Neural cell (in vitro differentiated cells): ENCODE results near the gene C1orf52. TPM values are rescaled to one million over a fixed set of nuclear protein-coding genes. Genes with fewer than 3 reads are reported as not detected.

Experiments used
- H2AFZ ChIP-seq: fragments of 200-600, 300-800 bp; sonication (generic), shearing (Covaris generic); 2 replicates; pipeline ENCODE4 v1.6.0; 2014; ENCODE audit warnings: low read depth, mild to moderate bottlenecking, antibody characterized with exemption, low read length, moderate library complexity
- H3F3A ChIP-seq: fragments of 200-600 bp; shearing (Covaris generic); 2 replicates; pipeline ENCODE4 v1.6.1; 2016; ENCODE audit warnings: mild to moderate bottlenecking, moderate library complexity, mixed read lengths, antibody characterized with exemption, low read length; ENCODE audit not compliant: insufficient read depth, poor library complexity, severe bottlenecking
- H3K27ac ChIP-seq: fragments of 200-600, 300-800 bp; sonication (generic), shearing (Covaris generic); 2 replicates; pipeline ENCODE4 v1.5.1; 2014; ENCODE audit warnings: mild to moderate bottlenecking, low read length, moderate library complexity
- H3K27me3 ChIP-seq: fragments of 300-800, 200-600 bp; sonication (generic), shearing (Covaris generic); 2 replicates; pipeline ENCODE4 v1.6.0; 2014; ENCODE audit warnings: mild to moderate bottlenecking, low read depth, low read length, moderate library complexity; ENCODE audit not compliant: insufficient read depth
- H3K36me3 ChIP-seq: fragments of 300-800, 200-600 bp; sonication (generic), shearing (Covaris generic); 2 replicates; pipeline ENCODE4 v1.5.1; 2014; ENCODE audit warnings: mild to moderate bottlenecking, antibody characterized with exemption, low read length, moderate library complexity; ENCODE audit not compliant: insufficient read depth
- H3K4me2 ChIP-seq: fragments of 300-800, 200-600 bp; sonication (generic), shearing (Covaris generic); 2 replicates; pipeline ENCODE4 v1.6.0; 2014; ENCODE audit warnings: mild to moderate bottlenecking, low read length
- H3K4me3 ChIP-seq: fragments of 300-800, 200-600 bp; sonication (generic), shearing (Covaris generic); 2 replicates; pipeline ENCODE4 v1.5.1; 2014; ENCODE audit warnings: mild to moderate bottlenecking, low read length, moderate library complexity
- H3K79me2 ChIP-seq: fragments of 200-600 bp; shearing (Covaris generic); replicated peaks from 2 replicates; pipeline ENCODE4 v1.6.0; 2014; ENCODE audit warnings: mild to moderate bottlenecking, low read length, moderate library complexity; ENCODE audit not compliant: insufficient read depth
- H3K9ac ChIP-seq: fragments of 300-800, 200-600 bp; sonication (generic), shearing (Covaris generic); 2 replicates; pipeline ENCODE4 v1.6.1; 2016; ENCODE audit warnings: mild to moderate bottlenecking, low read length, mixed read lengths
- H3K9me2 ChIP-seq: fragments of 200-600 bp; shearing (Covaris generic); 2 replicates; pipeline ENCODE4 v1.6.1; 2016; ENCODE audit warnings: mild to moderate bottlenecking, low read length, mixed read lengths; ENCODE audit not compliant: insufficient read depth
- H3K9me3 ChIP-seq: fragments of 200-600, 300-800 bp; sonication (generic), shearing (Covaris generic); 2 replicates; pipeline ENCODE4 v1.6.1; 2016; ENCODE audit warnings: mild to moderate bottlenecking, mixed run types, low read length, moderate library complexity, mixed read lengths
- H4K20me1 ChIP-seq: fragments of 200-600 bp; shearing (Covaris generic); 2 replicates; pipeline ENCODE4 v1.6.1; 2016; ENCODE audit warnings: mild to moderate bottlenecking, mixed run types; ENCODE audit not compliant: insufficient read depth
- CTCF ChIP-seq: fragments of 450-650 bp; IDR thresholded peaks from 2 replicates; pipeline ENCODE4 v1.5.1; 2014; ENCODE audit warnings: antibody characterized with exemption, mild to moderate bottlenecking, moderate library complexity; ENCODE audit not compliant: poor library complexity, severe bottlenecking
- EP300 ChIP-seq: fragments of 450-650 bp; conservative IDR thresholded peaks from 2 replicates; pipeline ENCODE4 v1.6.1; 2014; ENCODE audit warnings: antibody characterized with exemption, mild to moderate bottlenecking, moderate library complexity; ENCODE audit not compliant: poor library complexity, severe bottlenecking
- EZH2 ChIP-seq: fragments of 200-600, 300-800 bp; shearing (Covaris generic), sonication (generic); IDR thresholded peaks from 2 replicates; pipeline ENCODE4 v1.6.1; 2014; ENCODE audit warnings: antibody characterized with exemption, low read length, borderline replicate concordance, mild to moderate bottlenecking; ENCODE audit not compliant: insufficient read depth, poor library complexity, severe bottlenecking
- MXI1 ChIP-seq: fragments of 450-650 bp; conservative IDR thresholded peaks from 2 replicates; pipeline ENCODE4 v1.6.1; 2014; ENCODE audit warnings: antibody characterized with exemption, mild to moderate bottlenecking; ENCODE audit not compliant: poor library complexity, severe bottlenecking
- POLR2AphosphoS5 ChIP-seq: IDR thresholded peaks from 2 replicates; pipeline ENCODE4 v1.6.1; 2012
- RAD21 ChIP-seq: fragments of 450-650 bp; conservative IDR thresholded peaks from 2 replicates; pipeline ENCODE4 v1.6.1; 2014; ENCODE audit warnings: antibody characterized with exemption, mild to moderate bottlenecking, moderate library complexity
- REST ChIP-seq: IDR thresholded peaks from 2 replicates; pipeline ENCODE4 v1.6.1; 2012; ENCODE audit warnings: borderline replicate concordance
- SMC3 ChIP-seq: fragments of 450-650 bp; conservative IDR thresholded peaks from 2 replicates; pipeline ENCODE4 v1.6.1; 2014; ENCODE audit warnings: antibody characterized with exemption, mild to moderate bottlenecking, moderate library complexity; ENCODE audit not compliant: poor library complexity
- TAF1 ChIP-seq: IDR thresholded peaks from 2 replicates; pipeline ENCODE4 v1.6.1; 2012; ENCODE audit warnings: low read depth
- polyA plus RNA-seq: library from polyadenylated mRNA; depleted of rRNA; stranded (reverse); fragments of >200 nt; gene quantifications from 2 replicates; pipeline ENCODE4 v1.2.3, GENCODE V29; 2014

Gene C1orf52
- polyA plus RNA-seq, 1 donor from 2014 or later, result 94.6 TPM

- H3F3A ChIP-seq, result no peaks in the 10 kb centered on the region
- H3K4me3 ChIP-seq, result no peak overlapping the region
- H3K79me2 ChIP-seq, result no peaks in the 10 kb centered on the region
- H3K4me2 ChIP-seq, result no peak overlapping the region
- H2AFZ ChIP-seq, result no peak overlapping the region
- H3K9me2 ChIP-seq, result no peaks in the 10 kb centered on the region
- no peak overlapping the region for H3K9ac ChIP-seq
- H3K36me3 ChIP-seq, result no peaks in the 10 kb centered on the region
- TF ChIP-seq EP300, result no peak
- no peak for TF ChIP-seq POLR2AphosphoS5
- no peak for TF ChIP-seq RAD21
- TF ChIP-seq EZH2, result no peak
- no peak for TF ChIP-seq TAF1
- no peak for TF ChIP-seq REST
- TF ChIP-seq CTCF, result no peak
- TF ChIP-seq SMC3, result no peak
- no peak for TF ChIP-seq MXI1
- H4K20me1 ChIP-seq, result no peaks in the 10 kb centered on the region
- no peaks in the 10 kb centered on the region for H3K9me3 ChIP-seq
- H3K27me3 ChIP-seq, result no peaks in the 10 kb centered on the region
- H3K27ac ChIP-seq, result no peak overlapping the region
Observed at GRCh38 chr1:85284202-85284601, 24.7 kb upstream of the C1orf52 start.

GRCh38 chr1:85283475-85284199, 24.2 kb upstream of the C1orf52 start:
- H3K79me2 ChIP-seq, result no peaks in the 10 kb centered on the region
- no peaks in the 10 kb centered on the region for H3K9me2 ChIP-seq
- H3K27ac ChIP-seq, result no peak overlapping the region
- H3F3A ChIP-seq, result no peaks in the 10 kb centered on the region
- no peaks in the 10 kb centered on the region for H4K20me1 ChIP-seq
- H2AFZ ChIP-seq, result no peak overlapping the region
- H3K36me3 ChIP-seq, result no peaks in the 10 kb centered on the region
- H3K4me2 ChIP-seq, result no peak overlapping the region
- TF ChIP-seq CTCF (no peak), EZH2 (no peak), SMC3 (no peak), POLR2AphosphoS5 (no peak), EP300 (no peak), TAF1 (no peak)
- H3K9ac ChIP-seq, result no peak overlapping the region
- H3K9me3 ChIP-seq, result no peaks in the 10 kb centered on the region
- no peak overlapping the region for H3K4me3 ChIP-seq
- no peaks in the 10 kb centered on the region for H3K27me3 ChIP-seq
